A549 treated with AZD9567 at 1 μM for 4 hours (cell line): ENCODE data around the gene FXN. TPM values are rescaled to one million over a fixed set of nuclear protein-coding genes. Genes with fewer than 3 reads are reported as not detected.

Experiments used
- total RNA-seq: library from RNA; stranded (reverse); fragments of 200-300 nt; extraction: Qiagen RNA extraction; gene quantifications from 5 replicates; pipeline ENCODE4 v1.2.3, GENCODE V29; 2022; ENCODE audit not compliant: insufficient read depth

The FXN gene
- 25.8 to 32.3 TPM (median 27.0 TPM) in 5 replicates for total RNA-seq

GRCh38 chr9:69035438-69036308, at the start of gene FXN:
Gene FXN (plus strand): TSS chr9:69035752. CDS start chr9:69035783, 31 bp downstream.

GRCh38 chr9:69014013-69014412, 21.5 kb upstream of the FXN start, which contains the start of gene PRKACG:
Gene PRKACG (minus strand): TSS chr9:69014113. CDS start chr9:69014092, 21 bp downstream.

Other genes with a start within 250 kb of the FXN start
- not detected in 5 replicates for gene PRKACG, start 21.6 kb upstream of the FXN start, total RNA-seq
- 3.1 to 5.2 TPM (median 3.6 TPM) in 5 replicates for gene TJP2, start 138.5 kb downstream of the FXN start, total RNA-seq